ENCODE data around the gene REPIN1.

Gene REPIN1

DNA sequence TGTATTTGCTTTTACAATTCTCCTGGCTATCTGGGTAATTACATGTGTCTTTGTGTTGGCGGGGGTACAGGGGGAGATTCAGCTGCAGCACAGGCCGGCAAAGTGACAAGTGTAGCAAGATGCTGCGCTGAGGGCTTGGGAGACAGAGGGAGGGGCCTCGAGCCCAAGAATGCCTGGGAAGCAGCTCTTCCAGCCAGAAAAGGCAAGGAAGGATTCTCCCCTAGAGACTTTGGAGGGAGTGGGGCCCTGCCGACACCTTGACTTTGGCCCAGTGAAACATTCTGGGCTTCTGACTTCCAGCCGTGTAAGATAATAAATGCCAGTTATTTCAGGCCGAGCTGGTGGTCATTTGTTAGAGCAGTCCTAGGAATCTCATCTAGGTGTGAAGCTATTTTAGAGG is 7.2 kb upstream of the REPIN1 start:
- no peak for DNase-seq

- DNase-seq = no peak
These were observed 6.6 kb upstream of the REPIN1 start for GRCh38 chr7:150361807-150362621.

DNA sequence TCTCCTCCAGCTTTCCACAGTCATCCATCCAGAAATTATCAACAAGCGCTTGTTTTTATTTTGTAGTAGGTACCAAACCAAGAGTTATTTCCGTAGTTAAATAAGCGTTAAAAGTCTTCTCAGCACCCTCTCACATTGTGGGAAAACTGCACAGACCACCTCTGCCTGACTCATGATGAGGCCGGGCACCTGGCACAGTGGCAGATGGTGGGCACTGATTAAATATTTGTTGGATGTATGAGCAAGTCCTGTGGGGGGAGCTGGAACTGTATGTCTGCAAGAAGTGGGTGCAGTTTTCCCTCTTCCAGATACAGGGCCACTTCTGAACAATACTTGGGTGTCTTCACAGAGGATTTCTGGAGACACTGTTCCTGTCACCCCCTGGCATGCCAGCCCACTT is 5.3 kb upstream of the REPIN1 start:
- no peak for DNase-seq

- DNase-seq = no peak
These were observed 4.8 kb upstream of the REPIN1 start for GRCh38 chr7:150363872-150364271.

DNA sequence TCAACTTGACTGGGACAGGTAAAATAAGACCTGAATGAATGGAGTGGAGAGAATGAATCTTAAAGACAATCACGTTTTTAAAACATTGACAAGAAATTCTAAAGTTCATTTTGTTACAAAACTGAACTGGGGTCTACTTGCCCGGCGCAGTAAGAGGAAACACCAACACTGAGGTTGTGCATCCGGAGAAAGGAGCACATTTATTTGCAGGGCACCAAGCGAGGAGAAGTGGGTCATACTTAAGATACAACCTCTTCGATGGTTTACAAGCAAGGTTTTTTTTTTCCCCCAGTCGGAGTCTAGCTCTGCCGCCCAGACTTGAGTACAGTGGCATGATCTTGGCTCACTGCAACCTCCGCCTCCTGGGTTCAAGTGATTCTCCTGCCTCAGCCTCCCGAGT is 3.4 kb upstream of the REPIN1 start:
- DNase-seq = no peak

DNA sequence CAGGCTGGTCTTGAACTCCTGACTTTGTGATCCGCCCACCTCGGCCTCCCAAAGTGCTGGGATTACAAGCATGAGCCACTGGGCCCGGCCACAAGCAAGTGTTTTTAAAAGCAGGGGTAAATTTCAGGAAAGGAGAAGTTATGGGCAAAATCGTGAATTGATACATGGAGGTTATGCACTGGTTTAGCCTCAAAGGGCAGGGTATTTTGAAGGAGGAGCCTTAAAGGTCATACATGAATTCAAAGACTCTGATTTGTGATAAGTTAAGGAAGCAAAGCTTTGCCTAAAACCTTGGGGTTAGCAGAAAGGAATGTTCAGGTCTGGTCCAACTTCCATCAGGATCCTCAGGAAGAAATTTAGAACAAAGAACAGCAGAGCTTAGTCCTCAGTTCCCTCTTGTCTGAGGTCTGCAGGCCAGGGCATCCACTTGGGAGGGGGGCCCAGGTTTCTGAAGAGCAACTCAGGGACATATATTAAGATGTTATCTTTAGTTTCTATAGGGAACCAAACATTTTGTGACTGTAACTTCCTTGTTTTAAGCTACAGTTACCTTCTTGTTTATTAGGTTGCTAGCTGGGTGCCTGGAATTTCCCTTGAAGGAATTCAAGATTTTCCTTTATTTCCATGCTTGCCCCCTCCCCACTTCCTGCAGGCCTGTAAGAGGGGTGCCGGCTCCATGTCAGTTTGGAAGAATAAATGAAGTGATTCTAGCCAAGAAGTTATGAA is 2.8 kb upstream of the REPIN1 start:
- no peak for DNase-seq

DNA sequence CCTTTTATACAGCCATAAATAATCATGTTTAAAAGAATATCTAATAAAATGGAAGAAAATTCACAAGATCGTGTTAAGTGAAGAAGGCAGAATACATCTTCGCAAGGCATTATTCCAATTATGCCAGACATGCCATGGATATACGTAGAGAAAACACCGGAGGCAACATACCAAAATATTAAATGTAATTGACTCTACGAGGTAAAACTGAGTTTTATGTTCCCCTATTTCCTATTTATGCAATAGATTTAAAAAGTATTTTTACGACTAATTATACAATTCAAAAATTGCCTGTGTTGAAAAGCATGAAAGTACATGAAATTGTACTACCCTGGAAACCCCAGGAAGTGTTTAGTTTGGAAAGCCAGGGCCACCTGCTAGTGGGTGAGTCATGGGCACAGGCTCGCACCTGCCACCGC is 936 bp upstream of the REPIN1 start:
- no peak for DNase-seq

DNA sequence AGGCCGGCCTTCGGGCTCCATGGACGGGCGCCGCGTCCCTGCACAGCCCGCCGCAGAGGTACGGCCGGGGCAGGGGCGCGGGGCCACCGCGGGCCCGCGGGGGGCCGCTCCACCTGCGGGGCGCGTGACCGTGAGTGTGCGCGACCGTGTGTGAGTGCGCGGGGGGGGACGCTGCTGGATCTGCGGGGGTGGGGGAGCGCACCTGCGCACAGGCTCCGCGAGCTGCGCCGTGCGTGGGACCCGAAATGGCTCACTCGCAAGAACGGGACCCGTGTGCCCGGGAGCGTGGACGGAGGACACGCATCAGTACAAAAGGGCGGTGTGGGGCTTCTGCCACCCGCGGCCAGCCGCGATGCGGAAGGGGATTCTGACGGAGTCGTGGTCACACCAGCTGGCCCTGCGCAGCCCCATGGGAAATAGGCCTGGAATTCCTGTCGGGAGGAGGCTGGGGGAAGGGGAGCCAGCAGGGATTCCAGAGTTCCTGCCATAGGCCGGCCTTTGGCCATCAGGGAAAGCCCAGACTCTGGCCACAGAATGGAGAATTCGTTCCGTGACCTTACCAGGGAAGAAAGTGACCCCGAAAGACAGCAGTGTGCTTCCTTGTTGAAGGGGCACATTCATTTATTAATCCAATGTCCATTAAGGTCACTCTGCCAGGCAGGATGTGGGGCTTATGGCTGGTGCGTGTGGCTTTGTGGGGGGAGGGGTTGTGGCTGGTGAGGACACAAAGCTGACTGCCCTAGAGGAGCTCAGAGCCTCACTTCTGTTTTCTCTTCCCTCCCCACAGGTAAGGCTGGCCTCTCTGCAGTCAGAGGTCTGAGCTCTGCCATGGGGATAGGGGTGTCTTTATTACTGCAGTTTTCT is 494 bp downstream of the REPIN1 start:
- DNase-seq = peak; percentile 64

DNA sequence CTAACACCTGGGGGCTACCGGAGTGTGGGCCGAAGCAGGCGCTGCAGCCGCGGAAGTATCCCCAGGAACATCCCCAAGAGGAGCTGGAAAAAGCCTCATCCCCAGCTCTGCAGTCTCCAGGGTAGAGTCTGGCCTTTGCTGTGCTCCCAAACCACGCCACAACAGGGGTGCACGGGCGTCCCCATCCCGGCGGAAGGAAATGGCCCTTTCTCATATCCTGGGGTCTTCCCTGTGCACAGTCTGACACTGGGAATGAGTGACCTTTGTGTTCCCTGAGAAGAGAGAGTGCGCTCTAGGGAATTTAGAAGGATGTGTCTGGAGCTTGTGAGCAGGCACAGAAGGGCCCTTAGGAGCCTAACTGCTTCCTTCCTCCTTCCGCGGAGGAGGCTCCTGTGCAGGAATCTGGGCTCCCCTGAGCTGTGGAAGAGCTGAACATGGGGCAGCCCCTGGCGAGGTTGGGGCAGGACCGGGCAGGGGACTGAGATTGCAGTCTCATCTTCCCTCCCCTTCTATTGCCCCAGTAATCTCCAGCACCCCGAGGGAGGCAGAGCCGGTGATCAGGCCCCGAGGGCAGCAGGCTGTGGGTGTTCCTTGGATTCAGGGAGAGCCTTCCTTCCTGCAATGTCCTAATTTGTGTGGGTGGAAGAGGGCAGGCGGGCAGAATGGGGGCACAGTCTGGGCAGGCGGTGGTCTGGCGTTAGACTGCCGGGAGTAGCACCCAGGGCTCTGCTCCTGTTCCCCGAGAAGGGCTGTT is 1.3 kb downstream of the REPIN1 start:
- no peak for DNase-seq

DNA sequence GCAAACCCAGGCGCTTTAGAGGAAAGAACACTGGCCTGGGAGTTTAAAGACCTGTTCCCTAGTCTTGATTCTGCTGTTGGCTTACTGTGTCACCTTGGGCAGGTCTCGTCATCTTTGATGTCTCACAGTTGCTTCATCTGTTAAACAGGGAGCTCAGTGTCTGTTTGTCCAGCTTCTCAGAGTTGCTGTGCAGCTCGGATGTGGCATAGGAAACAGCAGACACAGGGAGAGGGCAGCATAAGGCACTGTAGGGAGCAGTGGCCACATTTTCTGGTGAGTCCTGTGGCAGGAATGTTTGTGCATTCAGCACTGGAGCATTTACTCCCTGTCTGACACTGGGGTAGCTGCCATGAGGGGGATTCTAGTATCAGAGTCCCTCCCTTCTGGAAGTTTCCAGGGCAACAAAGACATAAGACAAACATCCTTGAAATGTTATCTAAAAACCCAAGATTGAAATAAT is 2.0 kb downstream of the REPIN1 start:
- DNase-seq = peak; percentile 43

DNA sequence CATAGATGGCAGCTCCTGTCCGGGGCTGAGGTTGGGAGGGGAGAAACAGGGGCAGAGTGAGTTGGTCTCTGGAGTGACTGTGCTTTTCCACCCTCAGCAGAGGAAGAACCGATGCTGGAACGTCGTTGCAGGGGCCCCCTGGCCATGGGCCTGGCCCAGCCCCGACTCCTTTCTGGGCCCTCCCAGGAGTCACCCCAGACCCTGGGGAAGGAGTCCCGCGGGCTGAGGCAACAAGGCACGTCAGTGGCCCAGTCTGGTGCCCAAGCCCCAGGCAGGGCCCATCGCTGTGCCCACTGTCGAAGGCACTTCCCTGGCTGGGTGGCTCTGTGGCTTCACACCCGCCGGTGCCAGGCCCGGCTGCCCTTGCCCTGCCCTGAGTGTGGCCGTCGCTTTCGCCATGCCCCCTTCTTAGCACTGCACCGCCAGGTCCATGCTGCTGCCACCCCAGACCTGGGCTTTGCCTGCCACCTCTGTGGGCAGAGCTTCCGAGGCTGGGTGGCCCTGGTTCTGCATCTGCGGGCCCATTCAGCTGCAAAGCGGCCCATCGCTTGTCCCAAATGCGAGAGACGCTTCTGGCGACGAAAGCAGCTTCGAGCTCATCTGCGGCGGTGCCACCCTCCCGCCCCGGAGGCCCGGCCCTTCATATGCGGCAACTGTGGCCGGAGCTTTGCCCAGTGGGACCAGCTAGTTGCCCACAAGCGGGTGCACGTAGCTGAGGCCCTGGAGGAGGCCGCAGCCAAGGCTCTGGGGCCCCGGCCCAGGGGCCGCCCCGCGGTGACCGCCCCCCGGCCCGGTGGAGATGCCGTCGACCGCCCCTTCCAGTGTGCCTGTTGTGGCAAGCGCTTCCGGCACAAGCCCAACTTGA is 2.7 kb downstream of the REPIN1 start:
- no peak for DNase-seq

- no peak for DNase-seq
These were observed 3.3 kb downstream of the REPIN1 start for GRCh38 chr7:150371996-150372270.

- no peak for DNase-seq
These were observed 3.8 kb downstream of the REPIN1 start for GRCh38 chr7:150372271-150373048.

DNA sequence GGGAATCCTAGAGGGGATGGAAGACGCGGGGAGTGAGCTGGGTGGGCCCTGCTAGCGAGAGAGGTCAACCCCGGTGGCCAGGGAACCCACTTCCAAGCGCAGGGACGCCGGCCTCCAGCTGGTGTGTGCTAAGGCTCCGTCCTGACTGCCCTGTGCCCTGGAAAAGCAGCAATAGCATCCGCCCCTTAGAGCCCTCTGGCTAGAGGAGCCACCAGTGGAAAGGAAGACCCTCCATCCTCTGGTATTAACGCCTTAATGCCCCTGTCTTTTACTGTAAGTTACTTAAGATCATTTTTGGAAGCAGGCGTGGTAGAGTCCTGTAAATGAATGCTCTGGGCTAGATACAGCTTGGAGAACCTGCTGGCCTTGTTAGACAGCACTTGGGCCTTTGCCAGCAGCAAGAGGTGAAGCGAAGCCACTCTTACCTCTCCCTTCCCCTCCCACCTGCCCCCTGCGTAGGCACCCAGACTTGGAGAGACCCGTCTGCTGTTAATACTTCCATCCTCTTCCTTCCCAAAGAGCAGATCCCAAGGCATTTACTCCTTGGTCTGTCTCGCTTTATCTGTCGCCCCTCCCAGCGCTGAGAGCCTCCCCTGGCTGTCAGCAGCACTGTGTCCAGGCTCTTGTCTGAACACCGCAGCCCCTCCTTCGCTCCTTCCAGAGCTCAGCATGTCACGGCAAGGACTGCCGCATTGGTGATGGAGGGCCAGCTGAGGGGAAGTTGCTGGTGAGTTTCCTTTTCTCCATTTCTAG is 4.6 kb downstream of the REPIN1 start:
- DNase-seq = no peak

DNA sequence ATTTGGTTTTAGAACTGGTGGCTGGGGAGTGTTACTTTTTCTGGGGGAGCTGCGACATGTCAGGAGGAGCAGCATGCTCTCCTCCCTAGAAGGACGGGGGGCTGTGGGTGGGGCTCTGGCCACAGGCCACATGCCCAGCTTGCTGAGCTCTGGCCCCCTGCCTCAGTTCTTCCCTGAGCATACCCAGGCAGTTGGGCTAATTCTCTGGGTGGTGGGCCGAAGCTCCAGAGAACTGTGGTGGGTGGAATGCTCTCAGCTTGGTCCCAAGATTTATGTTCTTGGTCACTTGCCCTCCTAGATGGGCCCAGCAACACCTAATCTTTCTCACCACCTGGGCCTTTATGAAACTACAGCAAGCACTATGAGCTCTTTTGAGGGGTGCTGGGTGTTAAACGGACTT is 5.4 kb downstream of the REPIN1 start:
- DNase-seq = no peak

DNA sequence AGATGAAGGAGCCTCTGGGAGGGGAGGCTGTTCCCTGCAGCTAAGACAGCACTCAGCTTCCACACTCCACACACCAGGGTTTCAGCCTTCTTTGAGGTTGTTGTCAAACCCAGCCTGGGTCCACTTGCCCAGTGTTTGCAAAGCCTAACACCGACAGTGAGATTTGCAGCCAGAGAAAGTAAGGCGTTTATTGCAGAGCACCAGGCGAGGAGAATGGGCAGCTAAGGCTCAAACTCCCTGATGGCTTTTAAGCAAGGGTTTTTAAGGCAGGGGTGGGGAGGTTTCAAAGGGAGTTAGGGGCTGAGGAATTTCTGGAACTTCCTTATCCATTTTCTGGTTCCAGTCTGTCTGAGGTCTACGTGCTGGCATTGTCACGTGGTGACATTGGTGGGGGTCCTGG is 5.8 kb downstream of the REPIN1 start:
- DNase-seq = no peak

DNA sequence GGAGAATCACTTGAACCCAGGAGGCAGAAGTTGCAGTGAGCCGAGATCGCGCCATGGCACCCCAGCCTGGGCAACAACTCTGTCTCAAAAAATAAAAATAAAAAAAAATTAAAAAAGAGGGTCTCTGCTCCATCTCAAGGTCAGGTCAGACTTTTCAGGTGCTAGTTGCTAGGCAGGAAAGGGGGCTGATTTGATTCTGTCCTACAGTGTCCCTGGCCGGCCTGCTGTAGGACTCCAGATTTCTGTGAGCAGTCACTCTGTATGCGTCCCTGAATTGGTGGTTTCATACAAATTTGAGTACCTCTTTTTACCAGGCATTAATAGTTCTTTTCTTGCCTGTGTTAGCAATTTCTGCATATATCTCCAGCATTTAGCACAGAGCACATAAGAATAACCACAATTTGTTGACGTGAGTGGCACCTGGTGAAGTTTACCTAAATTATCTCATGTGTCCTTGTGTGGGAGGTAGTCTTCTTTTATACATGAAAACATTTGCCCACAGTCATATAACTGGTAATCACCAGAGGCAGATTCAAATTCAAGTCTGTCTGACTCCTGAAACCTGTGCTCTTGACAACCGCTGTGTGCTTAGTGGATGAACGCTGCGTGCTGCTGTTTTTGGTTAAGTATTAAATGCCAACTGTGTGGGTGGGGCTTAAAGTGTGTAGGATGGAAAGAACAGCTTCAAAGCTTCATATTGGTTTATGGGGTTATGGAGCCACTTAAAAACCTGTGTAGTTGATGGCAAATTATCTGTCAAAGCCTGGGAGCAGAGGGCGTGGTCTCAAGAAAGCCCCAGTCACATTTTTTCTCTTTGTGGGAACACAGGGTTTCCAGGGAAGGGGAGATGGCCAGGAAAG is 7.3 kb downstream of the REPIN1 start:
- no peak for DNase-seq

- no peak for DNase-seq
These were observed 7.9 kb downstream of the REPIN1 start for GRCh38 chr7:150376560-150376959.

DNA sequence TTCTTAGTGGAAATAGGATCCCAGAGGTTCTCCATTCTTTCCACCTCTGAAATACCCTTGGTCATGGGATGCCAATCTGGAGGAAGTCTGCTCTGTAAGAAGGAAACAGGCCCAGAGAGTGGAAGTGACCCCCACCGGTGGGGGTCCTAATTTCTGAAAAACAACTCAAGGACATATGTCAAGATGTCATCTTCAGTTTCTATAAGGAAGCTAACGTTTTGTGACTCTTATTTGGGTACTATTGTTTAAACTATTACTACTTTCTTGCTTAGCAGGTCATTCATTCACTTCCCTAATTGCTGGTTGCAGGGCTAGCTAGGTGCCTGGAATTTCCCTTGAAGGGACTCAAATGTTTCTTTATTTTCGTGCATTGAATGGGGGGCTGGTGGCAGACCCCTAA is 8.6 kb downstream of the REPIN1 start:
- no peak for DNase-seq

Measured in fibroblast of upper back skin (primary cell).